ENCODE results near the gene ZNF469.

- no peak for TF ChIP-seq CTCF (IDR thresholded peaks at IDR 0.05)
- no peak for TF ChIP-seq POLR2A (IDR thresholded peaks at IDR 0.05)
Observed at GRCh38 chr16:88422733-88423447, 40.1 kb downstream of the ZNF469 start.

All from heart left ventricle (tissue), 13 donors.